ENCODE data around the gene SEC14L2.

The SEC14L2 gene

GRCh38 chr22:30396871-30397655 is at the start of gene SEC14L2:
Gene SEC14L2, plus strand, starts transcription at chr22:30397018. Its CDS starts 99 bp downstream, at chr22:30397117.
- peak; percentile 52 for DNase-seq

GRCh38 chr22:30347255-30347892 is 49.4 kb upstream of the SEC14L2 start:
- peak; percentile 66 for DNase-seq

- DNase-seq = peak; percentile 52
These were observed 48.4 kb upstream of the SEC14L2 start for GRCh38 chr22:30348404-30348803.

GRCh38 chr22:30348809-30349208 is 48.0 kb upstream of the SEC14L2 start:
- DNase-seq = no peak

GRCh38 chr22:30351226-30351625 is 45.6 kb upstream of the SEC14L2 start:
- no peak for DNase-seq

- no peak for DNase-seq
These were observed 42.2 kb upstream of the SEC14L2 start for GRCh38 chr22:30354644-30355043.

GRCh38 chr22:30356449-30357235 is 40.2 kb upstream of the SEC14L2 start, which contains the start of the genes CCDC157 and SF3A1:
Gene CCDC157, plus strand, starts transcription at chr22:30357007. Its CDS starts 8,994 bp downstream, at chr22:30366001.
Gene SF3A1, minus strand, starts transcription at chr22:30356894. Its CDS starts 102 bp downstream, at chr22:30356792.
- peak; percentile 93 for DNase-seq

- no peak for DNase-seq
These were observed 39.6 kb upstream of the SEC14L2 start for GRCh38 chr22:30357236-30357570.

GRCh38 chr22:30357650-30358215 is 39.1 kb upstream of the SEC14L2 start:
- DNase-seq = no peak

- DNase-seq = no peak
These were observed 38.3 kb upstream of the SEC14L2 start for GRCh38 chr22:30358541-30358940.

- no peak for DNase-seq
These were observed 34.7 kb upstream of the SEC14L2 start for GRCh38 chr22:30361916-30362650.

GRCh38 chr22:30362651-30363281 is 34.1 kb upstream of the SEC14L2 start:
- no peak for DNase-seq

- DNase-seq = no peak
These were observed 30.9 kb upstream of the SEC14L2 start for GRCh38 chr22:30365891-30366290.

- DNase-seq = no peak
These were observed 28.4 kb upstream of the SEC14L2 start for GRCh38 chr22:30368420-30368819.

- DNase-seq = no peak
These were observed 26.1 kb upstream of the SEC14L2 start for GRCh38 chr22:30370641-30371230.

GRCh38 chr22:30371321-30371720 is 25.5 kb upstream of the SEC14L2 start:
- no peak for DNase-seq

GRCh38 chr22:30371981-30372380 is 24.8 kb upstream of the SEC14L2 start:
- no peak for DNase-seq

- no peak for DNase-seq
These were observed 23.9 kb upstream of the SEC14L2 start for GRCh38 chr22:30372915-30373314.

GRCh38 chr22:30373331-30374325 is 23.2 kb upstream of the SEC14L2 start:
- no peak for DNase-seq

- no peak for DNase-seq
These were observed 21.4 kb upstream of the SEC14L2 start for GRCh38 chr22:30375312-30375849.
